A549 (cell line): ENCODE data around the gene CCDC70. TPM values are rescaled to one million over a fixed set of nuclear protein-coding genes. Genes with fewer than 3 reads are reported as not detected.

Source experiments
- ATAC-seq, 2 experiments: fragments of 200-7000 bp in 1 of 2; fragments of >200 bp in 1 of 2; cut with Nextera tagmentation in 1 of 2; cut with Tn5 transposase in 1 of 2; 3 replicates each; pipeline versions ENCODE4 v1.8.0 to v1.9.1; 2018 to 2020; ENCODE audit warnings: mild to moderate bottlenecking in 1 of 2, moderate library complexity in 1 of 2
- CTCF ChIA-PET: fragments of 300-600 bp; sonication (Branson Sonifier 250); formaldehyde crosslinking; extraction: SDS; loops from one replicate; lab custom pipeline; 2021; ENCODE audit warnings: antibody characterized with exemption, inconsistent platforms; lab: Yijun Ruan, JAX
- POLR2A ChIA-PET: fragments of 350-600 bp; formaldehyde crosslinking; extraction: SDS; loops from one replicate; lab custom pipeline; 2021; ENCODE audit warnings: antibody characterized with exemption, inconsistent platforms; lab: Yijun Ruan, JAX
- DNase-seq, 2 experiments: peaks; one replicate each; pipeline versions ENCODE4 v3.0.0 to v3.0.0-alpha.2; 2011 to 2016; ENCODE audit warnings: low read depth in 1 of 2, low spot score in 1 of 2
- FAIRE-seq: peaks from 2 replicates; lab custom pipeline; 2011; peaks lifted over from hg19 to GRCh38; lab: Jason Lieb, UNC
- H3K27ac ChIP-seq, 2 experiments: fragments of >200 bp; sonication (Bioruptor Twin); formaldehyde crosslinking; 3 replicates each; pipeline ENCODE4 v1.5.1; 2016 to 2017
- H3K4me1 ChIP-seq: fragments of >200 bp; sonication (Bioruptor Twin); formaldehyde crosslinking; 3 replicates; pipeline ENCODE4 v1.6.1; 2016
- H3K4me2 ChIP-seq: fragments of >200 bp; sonication (Bioruptor Twin); formaldehyde crosslinking; 3 replicates; pipeline ENCODE4 v1.6.1; 2016
- H3K4me3 ChIP-seq: fragments of >200 bp; sonication (Bioruptor Twin); formaldehyde crosslinking; 3 replicates; pipeline ENCODE4 v1.5.1; 2016
- H3K9me3 ChIP-seq: fragments of >200 bp; sonication (Bioruptor Twin); formaldehyde crosslinking; 3 replicates; pipeline ENCODE4 v1.6.1; 2016
- BCL3 ChIP-seq: fragments of >200 bp; sonication (Bioruptor Twin); formaldehyde crosslinking; IDR thresholded peaks from 3 replicates; pipeline ENCODE4 v1.6.1; 2016
- BHLHE40 ChIP-seq: IDR thresholded peaks from 2 replicates; pipeline ENCODE4 v1.6.1; 2012; ENCODE audit warnings: low read depth, low read length, inconsistent platforms
- CEBPB ChIP-seq, 2 experiments: fragments of >200 bp in 1 of 2; sonication (Bioruptor Twin) in 1 of 2; formaldehyde crosslinking in 1 of 2; IDR thresholded peaks; 2 replicates each; pipeline ENCODE4 v1.6.1; 2012 to 2016
- CHD2 ChIP-seq: fragments of 150-350 bp; IDR thresholded peaks from 2 replicates; pipeline ENCODE4 v1.6.1; 2014; ENCODE audit warnings: low read length; ENCODE audit not compliant: partially characterized antibody
- E2F6 ChIP-seq: IDR thresholded peaks from 2 replicates; pipeline ENCODE4 v1.6.1; 2012; ENCODE audit warnings: low read depth, borderline replicate concordance
- EHF ChIP-seq: fragments of 250-450 bp; sonication (Bioruptor Pico); IDR thresholded peaks from 2 replicates; pipeline ENCODE4 v1.5.0; 2020; ENCODE audit warnings: mild to moderate bottlenecking
- ELK1 ChIP-seq: fragments of 150-350 bp; IDR thresholded peaks from 2 replicates; pipeline ENCODE4 v1.6.1; 2014; ENCODE audit warnings: low read depth, mild to moderate bottlenecking, low read length
- FOSL2 ChIP-seq, 2 experiments: fragments of 450-650 bp in 1 of 2; fragments of >200 bp in 1 of 2; sonication (Bioruptor Twin) in 1 of 2; formaldehyde crosslinking; IDR thresholded peaks; 2 replicates each; pipeline versions ENCODE4 v1.5.0 to v1.6.1; 2016 to 2020; ENCODE audit warnings: mild to moderate bottlenecking in 1 of 2, moderate library complexity in 1 of 2
- FOXS1 ChIP-seq: fragments of 250-450 bp; sonication (Bioruptor Pico); IDR thresholded peaks from 2 replicates; pipeline ENCODE4 v1.5.0; 2020; ENCODE audit warnings: mild to moderate bottlenecking, moderate library complexity
- HDAC2 ChIP-seq: fragments of 200-600 bp; sonication (generic); IDR thresholded peaks from 2 replicates; pipeline ENCODE4 v1.6.1; 2016
- HES2 ChIP-seq: fragments of >200 bp; sonication (Bioruptor Twin); formaldehyde crosslinking; IDR thresholded peaks from 2 replicates; pipeline ENCODE4 v1.6.1; 2016
- HEYL ChIP-seq: fragments of 250-450 bp; sonication (Bioruptor Pico); IDR thresholded peaks from 2 replicates; pipeline ENCODE4 v1.8.0; 2021; ENCODE audit warnings: mild to moderate bottlenecking, moderate library complexity
- HMGXB4 ChIP-seq: fragments of 250-450 bp; sonication (Bioruptor Pico); IDR thresholded peaks from 2 replicates; pipeline ENCODE4 v1.5.0; 2021; ENCODE audit warnings: mild to moderate bottlenecking, moderate library complexity, borderline replicate concordance
- HOXB5 ChIP-seq: fragments of 250-450 bp; sonication (Bioruptor Pico); IDR thresholded peaks from 2 replicates; pipeline ENCODE4 v1.5.0; 2020; ENCODE audit warnings: mild to moderate bottlenecking, moderate library complexity
- JUNB ChIP-seq: fragments of >200 bp; sonication (Bioruptor Twin); formaldehyde crosslinking; IDR thresholded peaks from 2 replicates; pipeline ENCODE4 v1.6.1; 2016
- MAFK ChIP-seq: fragments of 450-650 bp; IDR thresholded peaks from 2 replicates; pipeline ENCODE4 v1.6.1; 2014; ENCODE audit not compliant: partially characterized antibody
- MAX ChIP-seq: IDR thresholded peaks from 2 replicates; pipeline ENCODE4 v1.6.1; 2012
- NFE2L2 ChIP-seq: fragments of 150-350 bp; conservative IDR thresholded peaks from 2 replicates; pipeline ENCODE4 v1.6.1; 2014; ENCODE audit warnings: low read length
- NPAS2 ChIP-seq: fragments of 250-450 bp; sonication (Bioruptor Pico); IDR thresholded peaks from 2 replicates; pipeline ENCODE4 v1.8.0; 2022; ENCODE audit warnings: mild to moderate bottlenecking, moderate library complexity, borderline replicate concordance
- RCOR1 ChIP-seq: fragments of 150-350 bp; IDR thresholded peaks from 2 replicates; pipeline ENCODE4 v1.6.1; 2014; ENCODE audit warnings: antibody characterized with exemption, low read length, low read depth
- REST ChIP-seq: fragments of 200-600 bp; sonication (generic); IDR thresholded peaks from 2 replicates; pipeline ENCODE4 v1.6.1; 2016; ENCODE audit warnings: antibody characterized with exemption, mild to moderate bottlenecking, moderate library complexity
- SREBF2 ChIP-seq: fragments of 450-650 bp; IDR thresholded peaks from 2 replicates; pipeline ENCODE4 v1.6.1; 2014; ENCODE audit warnings: mild to moderate bottlenecking, moderate library complexity
- TFCP2L1 ChIP-seq: fragments of 250-450 bp; sonication (Bioruptor Pico); IDR thresholded peaks from 2 replicates; pipeline ENCODE4 v1.5.0; 2021; ENCODE audit warnings: mild to moderate bottlenecking
- TP53 ChIP-seq: fragments of 250-450 bp; sonication (Bioruptor Pico); IDR thresholded peaks from 2 replicates; pipeline ENCODE4 v1.5.0; 2021; ENCODE audit warnings: mild to moderate bottlenecking, moderate library complexity
- USF2 ChIP-seq: fragments of 450-650 bp; IDR thresholded peaks from 2 replicates; pipeline ENCODE4 v1.6.1; 2014; ENCODE audit warnings: antibody characterized with exemption
- WGBS: methylation state at CpG from one replicate; pipeline ENCODE4 v1.1.6; 2017; ENCODE audit errors: missing lambda C conversion rate; 5-methylcytosine and 5-hydroxymethylcytosine counted together
- polyA plus RNA-seq, 4 experiments: library from polyadenylated mRNA; depleted of rRNA in 3 of 4; stranded (reverse); fragments of >200 nt; fragmentation: RNase III in 1 of 4; extraction: RNeasy Plus Mini Kit Qiagen cat#74134 plus additional on column Dnase treatment in 1 of 4; gene quantifications; 2 replicates in 3 of 4; 3 replicates in 1 of 4; pipeline ENCODE4 v1.2.3, GENCODE V29; 2011 to 2017

Gene CCDC70
- polyA plus RNA-seq, 2 of the 4 experiments (the other 2 are of a cell fraction): not detected

- no peak for FAIRE-seq
- Histone ChIP-seq H3K4me2 (no peak overlapping the region), H3K27ac (no peak overlapping the region), H3K4me1 (no peaks in the 10 kb centered on the region), H3K4me3 (no peak overlapping the region), H3K9me3 (no peaks in the 10 kb centered on the region)
- ChIA-PET CTCF (interaction anchor here (0.8 to 0.9 kb wide), 2 partner anchors 68 to 225 kb away, joined by 3 to 4 read pairs; no protein-coding TSS in a partner anchor), POLR2A (no interaction called here)
- no peak for ATAC-seq
- DNase-seq: no peak
- WGBS: 60% methylated on average over 4 of the region's 4 CpGs
- TF ChIP-seq SREBF2 (no peak), ELK1 (no peak), FOSL2 (IDR thresholded peaks at IDR 0.05) (no peak), FOSL2 (CRISPR knock-in tag; IDR thresholded peaks at IDR 0.05) (no peak), CHD2 (no peak), EHF (no peak), HOXB5 (CRISPR knock-in tag) (no peak), FOXS1 (no peak), USF2 (no peak), RCOR1 (no peak), REST (no peak), TFCP2L1 (CRISPR knock-in tag) (no peak), MAX (no peak)
Measured at GRCh38 chr13:51902776-51903175, 41.0 kb downstream of the CCDC70 start.

GRCh38 chr13:51905787-51906186 lies 44.0 kb downstream of the CCDC70 start:
- no peak overlapping the region for H3K4me3 ChIP-seq
- 85% methylated on average over 5 of the region's 6 CpGs for WGBS
- FAIRE-seq (no peak), ATAC-seq (no peak), DNase-seq (no peak)
- CTCF ChIA-PET: no interaction called here
- TF ChIP-seq CHD2 (no peak), HMGXB4 (no peak), HEYL (CRISPR knock-in tag) (no peak), HDAC2 (no peak), JUNB (no peak), MAFK (no peak), E2F6 (no peak), ELK1 (no peak), FOXS1 (no peak), TFCP2L1 (CRISPR knock-in tag) (no peak), TP53 (CRISPR knock-in tag) (no peak), HES2 (no peak), HOXB5 (CRISPR knock-in tag) (no peak), NPAS2 (CRISPR knock-in tag) (no peak), BHLHE40 (no peak), NFE2L2 (no peak), CEBPB (IDR thresholded peaks at IDR 0.05) (no peak), BCL3 (no peak)
- no peak overlapping the region for H3K27ac ChIP-seq
- no peak overlapping the region for H3K4me2 ChIP-seq
- no peaks in the 10 kb centered on the region for H3K9me3 ChIP-seq
- H3K4me1 ChIP-seq: no peaks in the 10 kb centered on the region
- POLR2A ChIA-PET: no interaction called here
